ENCODE data around the gene ZNF253. TPM values are rescaled to one million over a fixed set of nuclear protein-coding genes. Genes with fewer than 3 reads are reported as not detected.

ZNF253 gene
- total and polyA plus RNA-seq, 2 experiments from 2014 or later: 31.4 to 44.7 TPM

DNA sequence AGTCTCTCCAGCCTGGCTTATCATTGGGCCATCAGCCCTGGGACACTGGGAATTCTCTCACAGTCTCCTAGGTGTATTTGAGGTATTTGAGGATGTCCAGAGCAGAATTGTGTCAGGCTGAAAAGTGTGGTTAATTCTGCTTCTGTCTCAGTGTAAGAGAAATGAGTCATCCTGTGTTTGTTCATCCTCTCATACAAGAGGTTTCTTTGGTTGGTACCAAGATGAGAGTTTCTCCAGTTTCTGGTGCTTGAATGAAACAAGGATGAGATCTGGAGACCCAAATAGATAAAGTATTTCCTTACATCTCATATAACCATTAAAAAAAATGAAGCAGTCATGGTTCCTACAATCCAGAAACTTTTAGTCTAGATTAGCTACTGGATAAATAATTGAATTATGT, 7.7 kb downstream of the ZNF253 start:
- Histone ChIP-seq H3K79me2 (replicated peaks; ENCODE audit: insufficient read depth) (peaks cover 100% of the 10 kb centered on the region), H3K9me2 (ENCODE audit: insufficient read depth) (no peaks in the 10 kb centered on the region)

More for the DNA sequence above, 7.7 kb downstream of the ZNF253 start:
- Histone ChIP-seq H3K4me2 (no peak overlapping the region), H3K36me3 (ENCODE audit: insufficient read depth) (peaks cover 6% of the 10 kb centered on the region; the same call in 1 of the 2 replicates), H3K4me3 (no peak overlapping the region), H3K4me1 (ENCODE audit: insufficient read depth) (peaks cover 18% of the 10 kb centered on the region), H3F3A (replicated peaks; ENCODE audit: low read depth) (0 out of 2 replicates have a peak, but pooled peaks cover 5% of the 10 kb centered on the region), H2AFZ (no peak overlapping the region), H4K20me1 (replicated peaks; ENCODE audit: insufficient read depth) (peaks cover 89% of the 10 kb centered on the region), H3K27ac (ENCODE audit: low read depth) (no peak overlapping the region), H3K27me3 (ENCODE audit: insufficient read depth) (no peaks in the 10 kb centered on the region)
- DNase-seq (ENCODE audit: low spot score): no peak
- Mint-ChIP-seq H3K4me1 (peaks cover 19% of the 10 kb centered on the region), H3K4me3 (no peak overlapping the region), H3K27ac (no peak overlapping the region), H3K27me3 (ENCODE audit: insufficient read depth, low read depth, poor library complexity) (peaks cover 3% of the 10 kb centered on the region), H3K36me3 (ENCODE audit: low read depth) (peaks cover 67% of the 10 kb centered on the region), H3K9me3 (no peaks in the 10 kb centered on the region)
- ATAC-seq: no peak
- TF ChIP-seq, protein P1, sequence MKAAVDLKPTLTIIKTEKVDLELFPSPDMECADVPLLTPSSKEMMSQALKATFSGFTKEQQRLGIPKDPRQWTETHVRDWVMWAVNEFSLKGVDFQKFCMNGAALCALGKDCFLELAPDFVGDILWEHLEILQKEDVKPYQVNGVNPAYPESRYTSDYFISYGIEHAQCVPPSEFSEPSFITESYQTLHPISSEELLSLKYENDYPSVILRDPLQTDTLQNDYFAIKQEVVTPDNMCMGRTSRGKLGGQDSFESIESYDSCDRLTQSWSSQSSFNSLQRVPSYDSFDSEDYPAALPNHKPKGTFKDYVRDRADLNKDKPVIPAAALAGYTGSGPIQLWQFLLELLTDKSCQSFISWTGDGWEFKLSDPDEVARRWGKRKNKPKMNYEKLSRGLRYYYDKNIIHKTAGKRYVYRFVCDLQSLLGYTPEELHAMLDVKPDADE (IDR thresholded peaks at IDR 0.05): no peak
- no peak for TF ChIP-seq POLR2AphosphoS5 (IDR thresholded peaks at IDR 0.05; ENCODE audit: low read depth)
- TF ChIP-seq CREB1 (CRISPR knock-in tag; IDR thresholded peaks at IDR 0.05; ENCODE audit: low read depth): no peak
- no peak for TF ChIP-seq EZH2phosphoT487 (IDR thresholded peaks at IDR 0.05; ENCODE audit: unreplicated experiment)
- TF ChIP-seq, protein P2, sequence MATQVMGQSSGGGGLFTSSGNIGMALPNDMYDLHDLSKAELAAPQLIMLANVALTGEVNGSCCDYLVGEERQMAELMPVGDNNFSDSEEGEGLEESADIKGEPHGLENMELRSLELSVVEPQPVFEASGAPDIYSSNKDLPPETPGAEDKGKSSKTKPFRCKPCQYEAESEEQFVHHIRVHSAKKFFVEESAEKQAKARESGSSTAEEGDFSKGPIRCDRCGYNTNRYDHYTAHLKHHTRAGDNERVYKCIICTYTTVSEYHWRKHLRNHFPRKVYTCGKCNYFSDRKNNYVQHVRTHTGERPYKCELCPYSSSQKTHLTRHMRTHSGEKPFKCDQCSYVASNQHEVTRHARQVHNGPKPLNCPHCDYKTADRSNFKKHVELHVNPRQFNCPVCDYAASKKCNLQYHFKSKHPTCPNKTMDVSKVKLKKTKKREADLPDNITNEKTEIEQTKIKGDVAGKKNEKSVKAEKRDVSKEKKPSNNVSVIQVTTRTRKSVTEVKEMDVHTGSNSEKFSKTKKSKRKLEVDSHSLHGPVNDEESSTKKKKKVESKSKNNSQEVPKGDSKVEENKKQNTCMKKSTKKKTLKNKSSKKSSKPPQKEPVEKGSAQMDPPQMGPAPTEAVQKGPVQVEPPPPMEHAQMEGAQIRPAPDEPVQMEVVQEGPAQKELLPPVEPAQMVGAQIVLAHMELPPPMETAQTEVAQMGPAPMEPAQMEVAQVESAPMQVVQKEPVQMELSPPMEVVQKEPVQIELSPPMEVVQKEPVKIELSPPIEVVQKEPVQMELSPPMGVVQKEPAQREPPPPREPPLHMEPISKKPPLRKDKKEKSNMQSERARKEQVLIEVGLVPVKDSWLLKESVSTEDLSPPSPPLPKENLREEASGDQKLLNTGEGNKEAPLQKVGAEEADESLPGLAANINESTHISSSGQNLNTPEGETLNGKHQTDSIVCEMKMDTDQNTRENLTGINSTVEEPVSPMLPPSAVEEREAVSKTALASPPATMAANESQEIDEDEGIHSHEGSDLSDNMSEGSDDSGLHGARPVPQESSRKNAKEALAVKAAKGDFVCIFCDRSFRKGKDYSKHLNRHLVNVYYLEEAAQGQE (IDR thresholded peaks at IDR 0.05; ENCODE audit: unreplicated experiment): no peak
- TF ChIP-seq, protein P3, sequence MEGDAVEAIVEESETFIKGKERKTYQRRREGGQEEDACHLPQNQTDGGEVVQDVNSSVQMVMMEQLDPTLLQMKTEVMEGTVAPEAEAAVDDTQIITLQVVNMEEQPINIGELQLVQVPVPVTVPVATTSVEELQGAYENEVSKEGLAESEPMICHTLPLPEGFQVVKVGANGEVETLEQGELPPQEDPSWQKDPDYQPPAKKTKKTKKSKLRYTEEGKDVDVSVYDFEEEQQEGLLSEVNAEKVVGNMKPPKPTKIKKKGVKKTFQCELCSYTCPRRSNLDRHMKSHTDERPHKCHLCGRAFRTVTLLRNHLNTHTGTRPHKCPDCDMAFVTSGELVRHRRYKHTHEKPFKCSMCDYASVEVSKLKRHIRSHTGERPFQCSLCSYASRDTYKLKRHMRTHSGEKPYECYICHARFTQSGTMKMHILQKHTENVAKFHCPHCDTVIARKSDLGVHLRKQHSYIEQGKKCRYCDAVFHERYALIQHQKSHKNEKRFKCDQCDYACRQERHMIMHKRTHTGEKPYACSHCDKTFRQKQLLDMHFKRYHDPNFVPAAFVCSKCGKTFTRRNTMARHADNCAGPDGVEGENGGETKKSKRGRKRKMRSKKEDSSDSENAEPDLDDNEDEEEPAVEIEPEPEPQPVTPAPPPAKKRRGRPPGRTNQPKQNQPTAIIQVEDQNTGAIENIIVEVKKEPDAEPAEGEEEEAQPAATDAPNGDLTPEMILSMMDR (conservative IDR thresholded peaks at IDR 0.05; ENCODE audit: low read depth in 2 of 2): no peak
- TF ChIP-seq JUNB (IDR thresholded peaks at IDR 0.05; ENCODE audit: unreplicated experiment): no peak
- no peak for TF ChIP-seq NANOG (IDR thresholded peaks at IDR 0.05; ENCODE audit: borderline replicate concordance)
- no peak for TF ChIP-seq ZNF331 (CRISPR knock-in tag; IDR thresholded peaks at IDR 0.05; ENCODE audit: low read depth)
- TF ChIP-seq STAT1 (IDR thresholded peaks at IDR 0.05; ENCODE audit: unreplicated experiment): no peak
- TF ChIP-seq EZH2 (IDR thresholded peaks at IDR 0.05; ENCODE audit: low read depth, unreplicated experiment): no peak
- no peak for TF ChIP-seq ZNF114 (CRISPR knock-in tag; IDR thresholded peaks at IDR 0.05)
- TF ChIP-seq, protein P4, sequence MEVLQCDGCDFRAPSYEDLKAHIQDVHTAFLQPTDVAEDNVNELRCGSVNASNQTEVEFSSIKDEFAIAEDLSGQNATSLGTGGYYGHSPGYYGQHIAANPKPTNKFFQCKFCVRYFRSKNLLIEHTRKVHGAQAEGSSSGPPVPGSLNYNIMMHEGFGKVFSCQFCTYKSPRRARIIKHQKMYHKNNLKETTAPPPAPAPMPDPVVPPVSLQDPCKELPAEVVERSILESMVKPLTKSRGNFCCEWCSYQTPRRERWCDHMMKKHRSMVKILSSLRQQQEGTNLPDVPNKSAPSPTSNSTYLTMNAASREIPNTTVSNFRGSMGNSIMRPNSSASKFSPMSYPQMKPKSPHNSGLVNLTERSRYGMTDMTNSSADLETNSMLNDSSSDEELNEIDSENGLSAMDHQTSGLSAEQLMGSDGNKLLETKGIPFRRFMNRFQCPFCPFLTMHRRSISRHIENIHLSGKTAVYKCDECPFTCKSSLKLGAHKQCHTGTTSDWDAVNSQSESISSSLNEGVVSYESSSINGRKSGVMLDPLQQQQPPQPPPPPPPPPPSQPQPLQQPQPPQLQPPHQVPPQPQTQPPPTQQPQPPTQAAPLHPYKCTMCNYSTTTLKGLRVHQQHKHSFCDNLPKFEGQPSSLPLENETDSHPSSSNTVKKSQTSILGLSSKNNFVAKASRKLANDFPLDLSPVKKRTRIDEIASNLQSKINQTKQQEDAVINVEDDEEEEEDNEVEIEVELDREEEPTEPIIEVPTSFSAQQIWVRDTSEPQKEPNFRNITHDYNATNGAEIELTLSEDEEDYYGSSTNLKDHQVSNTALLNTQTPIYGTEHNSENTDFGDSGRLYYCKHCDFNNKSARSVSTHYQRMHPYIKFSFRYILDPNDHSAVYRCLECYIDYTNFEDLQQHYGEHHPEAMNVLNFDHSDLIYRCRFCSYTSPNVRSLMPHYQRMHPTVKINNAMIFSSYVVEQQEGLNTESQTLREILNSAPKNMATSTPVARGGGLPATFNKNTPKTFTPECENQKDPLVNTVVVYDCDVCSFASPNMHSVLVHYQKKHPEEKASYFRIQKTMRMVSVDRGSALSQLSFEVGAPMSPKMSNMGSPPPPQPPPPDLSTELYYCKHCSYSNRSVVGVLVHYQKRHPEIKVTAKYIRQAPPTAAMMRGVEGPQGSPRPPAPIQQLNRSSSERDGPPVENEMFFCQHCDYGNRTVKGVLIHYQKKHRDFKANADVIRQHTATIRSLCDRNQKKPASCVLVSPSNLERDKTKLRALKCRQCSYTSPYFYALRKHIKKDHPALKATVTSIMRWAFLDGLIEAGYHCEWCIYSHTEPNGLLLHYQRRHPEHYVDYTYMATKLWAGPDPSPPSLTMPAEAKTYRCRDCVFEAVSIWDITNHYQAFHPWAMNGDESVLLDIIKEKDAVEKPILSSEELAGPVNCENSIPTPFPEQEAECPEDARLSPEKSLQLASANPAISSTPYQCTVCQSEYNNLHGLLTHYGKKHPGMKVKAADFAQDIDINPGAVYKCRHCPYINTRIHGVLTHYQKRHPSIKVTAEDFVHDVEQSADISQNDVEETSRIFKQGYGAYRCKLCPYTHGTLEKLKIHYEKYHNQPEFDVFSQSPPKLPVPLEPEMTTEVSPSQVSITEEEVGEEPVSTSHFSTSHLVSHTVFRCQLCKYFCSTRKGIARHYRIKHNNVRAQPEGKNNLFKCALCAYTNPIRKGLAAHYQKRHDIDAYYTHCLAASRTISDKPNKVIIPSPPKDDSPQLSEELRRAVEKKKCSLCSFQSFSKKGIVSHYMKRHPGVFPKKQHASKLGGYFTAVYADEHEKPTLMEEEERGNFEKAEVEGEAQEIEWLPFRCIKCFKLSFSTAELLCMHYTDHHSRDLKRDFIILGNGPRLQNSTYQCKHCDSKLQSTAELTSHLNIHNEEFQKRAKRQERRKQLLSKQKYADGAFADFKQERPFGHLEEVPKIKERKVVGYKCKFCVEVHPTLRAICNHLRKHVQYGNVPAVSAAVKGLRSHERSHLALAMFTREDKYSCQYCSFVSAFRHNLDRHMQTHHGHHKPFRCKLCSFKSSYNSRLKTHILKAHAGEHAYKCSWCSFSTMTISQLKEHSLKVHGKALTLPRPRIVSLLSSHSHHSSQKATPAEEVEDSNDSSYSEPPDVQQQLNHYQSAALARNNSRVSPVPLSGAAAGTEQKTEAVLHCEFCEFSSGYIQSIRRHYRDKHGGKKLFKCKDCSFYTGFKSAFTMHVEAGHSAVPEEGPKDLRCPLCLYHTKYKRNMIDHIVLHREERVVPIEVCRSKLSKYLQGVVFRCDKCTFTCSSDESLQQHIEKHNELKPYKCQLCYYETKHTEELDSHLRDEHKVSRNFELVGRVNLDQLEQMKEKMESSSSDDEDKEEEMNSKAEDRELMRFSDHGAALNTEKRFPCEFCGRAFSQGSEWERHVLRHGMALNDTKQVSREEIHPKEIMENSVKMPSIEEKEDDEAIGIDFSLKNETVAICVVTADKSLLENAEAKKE (CRISPR knock-in tag; IDR thresholded peaks at IDR 0.05): no peak
